Daoy (cell line): ENCODE results near the gene VAX1. TPM values are rescaled to one million over a fixed set of nuclear protein-coding genes. Genes with fewer than 3 reads are reported as not detected.
"Not testable (repeated sequence)": the region's sequence is repeated elsewhere in the genome, so short reads cannot be mapped to it uniquely, and the experiment has no call there.

ENCODE experiments used
- DNase-seq: peaks from one replicate; pipeline ENCODE4 v3.0.0-alpha.2; 2015; ENCODE audit warnings: low read depth
- total RNA-seq: library from RNA; depleted of rRNA; stranded (reverse); fragments of >200 nt; shearing (Covaris generic); gene quantifications from 2 replicates; pipeline ENCODE4 v1.2.3, GENCODE V29; 2014

The VAX1 gene
- total RNA-seq, 1 experiment from 2014 or later, result 2.3 TPM

GRCh38 chr10:117135480-117136140 lies 2.5 kb downstream of the VAX1 start:
- no peak for DNase-seq

- DNase-seq, result peak; percentile 30
Observed at GRCh38 chr10:117135026-117135372, 3.1 kb downstream of the VAX1 start.

- DNase-seq, result peak; percentile 27
Observed at GRCh38 chr10:117134306-117135025, 3.6 kb downstream of the VAX1 start.

GRCh38 chr10:117134056-117134305 lies 4.1 kb downstream of the VAX1 start:
- DNase-seq, result no peak

GRCh38 chr10:117133273-117134055 lies 4.6 kb downstream of the VAX1 start:
- DNase-seq, result peak; percentile 32

GRCh38 chr10:117132751-117133231 lies 5.3 kb downstream of the VAX1 start:
- no peak for DNase-seq

- DNase-seq, result no peak
Observed at GRCh38 chr10:117131376-117132327, 6.4 kb downstream of the VAX1 start.

GRCh38 chr10:117130862-117131375 lies 7.2 kb downstream of the VAX1 start:
- DNase-seq, result no peak

- no peak for DNase-seq
Observed at GRCh38 chr10:117130346-117130745, 7.7 kb downstream of the VAX1 start.

GRCh38 chr10:117126645-117127044 lies 11.4 kb downstream of the VAX1 start:
- not testable (repeated sequence) for DNase-seq

- DNase-seq, result no peak
Observed at GRCh38 chr10:117126034-117126433, 12.0 kb downstream of the VAX1 start.

GRCh38 chr10:117112220-117112619 lies 25.9 kb downstream of the VAX1 start:
- no peak for DNase-seq

GRCh38 chr10:117107238-117107637 lies 30.8 kb downstream of the VAX1 start:
- no peak for DNase-seq

- no peak for DNase-seq
Observed at GRCh38 chr10:117096599-117097201, 41.4 kb downstream of the VAX1 start.

- DNase-seq, result no peak
Observed at GRCh38 chr10:117094856-117095255, 43.2 kb downstream of the VAX1 start.

- no peak for DNase-seq
Observed at GRCh38 chr10:117092386-117092785, 45.7 kb downstream of the VAX1 start.

GRCh38 chr10:117090834-117091233 lies 47.2 kb downstream of the VAX1 start:
- no peak for DNase-seq

- DNase-seq, result no peak
Observed at GRCh38 chr10:117087521-117087920, 50.5 kb downstream of the VAX1 start.

GRCh38 chr10:117086546-117086945 lies 51.5 kb downstream of the VAX1 start:
- DNase-seq, result no peak

- DNase-seq, result not testable (repeated sequence)
Observed at GRCh38 chr10:117084421-117085246, 53.4 kb downstream of the VAX1 start.
